C1 segment of cervical spinal cord (tissue), 14 donors: Measurements from ENCODE around the gene HOXC4.

Experiments used
- DNase-seq, 14 donors: peaks; one replicate each; lab custom pipeline; 2025; lab: John Stamatoyannopoulos, UW

HOXC4 gene

GRCh38 chr12:54053751-54054741, at the start of gene HOXC4:
TSS of gene HOXC4 (plus strand) at chr12:54053835. CDS start at chr12:54053923, 88 bp downstream.
- DNase-seq, result peak in 4 of 14 donors; percentile 27 to 64 (median 51)

GRCh38 chr12:54004063-54004840, 49.4 kb upstream of the HOXC4 start:
- no peak for DNase-seq

DNA sequence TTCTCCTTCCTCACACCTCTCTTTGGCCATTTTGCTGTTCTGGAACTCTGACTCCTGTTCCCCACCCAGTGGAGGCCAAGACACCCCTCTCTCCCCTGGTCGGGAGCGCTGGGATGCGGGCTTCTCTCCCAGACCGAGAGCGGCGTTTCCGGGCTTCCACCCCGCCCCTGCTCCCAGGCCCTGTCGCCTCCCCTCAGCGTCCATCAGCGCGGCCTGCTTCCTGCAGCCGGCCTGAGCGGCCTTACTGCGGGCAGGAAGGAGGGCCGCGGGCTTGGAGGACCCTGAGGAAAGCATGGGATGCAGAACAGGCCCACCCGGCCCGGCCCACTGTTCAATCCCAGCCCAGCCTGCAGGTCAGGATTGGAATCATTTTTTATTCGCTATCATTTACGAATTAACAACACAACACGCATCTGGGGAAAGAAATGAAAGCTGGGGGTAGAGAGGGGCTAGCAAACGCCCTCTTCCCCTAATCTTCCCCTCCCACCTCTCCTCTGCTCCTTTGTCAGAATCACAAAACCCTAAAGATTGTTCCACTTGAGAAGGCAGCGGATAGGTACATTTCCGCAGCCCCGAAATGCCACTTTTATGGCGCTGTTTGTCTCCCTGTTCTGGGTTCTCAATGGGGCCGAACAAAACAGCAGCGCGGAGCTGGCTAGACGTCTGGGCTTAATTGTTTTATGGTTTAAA, 48.6 kb upstream of the HOXC4 start:
- no peak for DNase-seq

GRCh38 chr12:54005531-54005852, 48.1 kb upstream of the HOXC4 start:
- no peak for DNase-seq

GRCh38 chr12:54005853-54006558, 47.6 kb upstream of the HOXC4 start:
- peak in 13 of 14 donors; percentile 7 to 82 (median 56) for DNase-seq

- no peak for DNase-seq
Measured at GRCh38 chr12:54006559-54007220, 46.9 kb upstream of the HOXC4 start.

DNA sequence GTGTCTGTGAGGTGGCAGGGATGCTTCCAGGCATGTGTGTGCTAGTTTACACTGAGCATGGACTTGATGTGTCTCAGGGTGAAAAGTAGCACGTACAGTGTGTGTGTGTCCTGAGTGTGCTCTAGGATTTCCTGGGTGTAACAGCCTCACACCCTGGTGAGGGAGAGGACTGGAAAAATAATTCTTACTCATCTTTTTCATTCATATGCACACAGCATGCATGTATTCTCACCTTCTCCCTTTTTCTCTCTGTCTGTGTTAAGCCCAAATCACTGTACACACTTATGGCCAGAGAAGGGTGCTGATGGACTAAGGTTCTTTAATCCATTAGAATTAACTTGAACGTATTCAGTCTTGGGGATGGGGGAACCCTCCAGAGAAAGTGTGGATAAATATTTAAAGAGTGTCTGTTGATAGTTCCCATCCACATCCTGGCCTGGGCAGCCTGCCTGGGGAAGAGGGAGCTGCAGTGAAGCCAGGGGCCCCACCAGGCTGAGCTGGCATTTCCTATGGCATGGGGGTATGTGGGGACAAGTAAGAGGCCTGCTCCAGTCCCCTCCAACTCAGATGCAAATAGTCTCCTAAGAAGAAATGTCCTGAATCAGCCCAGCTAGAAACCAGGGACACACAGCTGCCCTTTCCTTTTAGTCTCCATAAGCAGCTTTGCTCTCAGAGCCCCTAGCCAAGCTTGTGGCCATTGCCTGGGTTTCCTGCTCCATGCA, 45.9 kb upstream of the HOXC4 start:
- DNase-seq, result no peak

- DNase-seq, result no peak
Measured at GRCh38 chr12:54008260-54008552, 45.4 kb upstream of the HOXC4 start.

DNA sequence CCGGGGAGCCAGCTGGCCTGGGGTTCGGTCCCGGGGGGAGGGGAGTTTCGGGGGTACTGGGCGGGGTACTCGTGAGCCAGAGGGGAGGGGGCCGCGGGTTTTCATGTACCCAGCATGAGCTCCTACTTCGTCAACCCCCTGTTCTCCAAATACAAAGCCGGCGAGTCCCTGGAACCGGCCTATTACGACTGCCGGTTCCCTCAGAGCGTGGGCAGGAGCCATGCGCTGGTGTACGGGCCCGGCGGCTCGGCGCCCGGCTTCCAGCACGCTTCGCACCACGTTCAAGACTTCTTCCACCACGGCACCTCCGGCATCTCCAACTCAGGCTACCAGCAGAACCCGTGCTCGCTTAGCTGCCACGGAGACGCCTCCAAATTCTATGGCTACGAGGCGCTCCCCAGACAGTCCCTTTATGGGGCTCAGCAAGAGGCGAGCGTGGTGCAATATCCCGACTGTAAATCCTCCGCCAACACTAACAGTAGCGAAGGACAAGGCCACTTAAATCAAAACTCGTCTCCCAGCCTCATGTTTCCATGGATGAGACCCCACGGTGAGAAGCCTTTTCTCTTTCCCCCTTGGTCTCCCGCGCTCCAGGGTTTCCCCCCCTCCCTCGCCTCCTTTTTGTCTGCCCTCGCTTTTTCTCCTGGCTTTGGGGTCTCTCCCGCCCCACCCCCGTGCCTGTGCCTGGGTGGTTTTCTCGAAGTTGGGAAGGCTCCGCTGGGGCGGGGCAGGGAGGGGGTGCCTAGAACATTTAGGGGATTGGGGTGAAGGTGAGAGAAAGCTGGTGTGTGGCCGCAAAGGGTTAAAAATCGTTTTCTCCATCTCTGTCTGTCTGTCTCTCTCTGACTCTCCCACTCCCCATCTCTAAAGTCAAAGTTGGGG, 44.2 kb upstream of the HOXC4 start:
- DNase-seq, result no peak

GRCh38 chr12:54010053-54010971, 43.3 kb upstream of the HOXC4 start:
- DNase-seq, result no peak

DNA sequence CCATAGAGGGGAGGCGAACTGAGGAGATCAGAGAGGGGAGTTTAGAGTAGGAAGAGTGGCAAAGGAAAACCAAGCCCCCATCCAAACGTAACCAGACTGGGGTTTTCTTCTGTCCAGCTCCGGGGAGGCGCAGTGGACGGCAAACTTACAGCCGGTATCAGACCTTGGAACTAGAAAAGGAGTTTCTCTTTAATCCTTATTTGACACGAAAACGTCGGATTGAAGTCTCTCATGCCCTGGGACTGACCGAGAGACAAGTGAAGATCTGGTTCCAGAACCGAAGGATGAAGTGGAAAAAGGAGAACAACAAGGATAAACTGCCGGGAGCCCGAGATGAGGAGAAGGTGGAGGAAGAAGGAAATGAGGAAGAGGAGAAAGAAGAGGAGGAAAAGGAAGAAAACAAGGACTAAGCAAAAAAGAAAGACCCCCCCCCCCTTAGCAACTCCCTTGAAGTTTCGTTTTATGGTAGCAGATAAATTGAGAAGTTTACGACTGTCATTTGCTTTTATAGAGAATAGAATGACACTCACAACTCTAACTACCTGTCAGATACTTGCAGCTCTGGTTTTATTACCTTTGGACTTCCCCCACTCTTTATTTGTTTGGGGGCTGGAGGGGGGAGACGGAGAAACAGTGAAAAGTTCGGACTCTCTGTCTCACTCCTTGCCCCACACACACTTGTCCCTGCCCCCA, 42.5 kb upstream of the HOXC4 start:
- no peak for DNase-seq

DNA sequence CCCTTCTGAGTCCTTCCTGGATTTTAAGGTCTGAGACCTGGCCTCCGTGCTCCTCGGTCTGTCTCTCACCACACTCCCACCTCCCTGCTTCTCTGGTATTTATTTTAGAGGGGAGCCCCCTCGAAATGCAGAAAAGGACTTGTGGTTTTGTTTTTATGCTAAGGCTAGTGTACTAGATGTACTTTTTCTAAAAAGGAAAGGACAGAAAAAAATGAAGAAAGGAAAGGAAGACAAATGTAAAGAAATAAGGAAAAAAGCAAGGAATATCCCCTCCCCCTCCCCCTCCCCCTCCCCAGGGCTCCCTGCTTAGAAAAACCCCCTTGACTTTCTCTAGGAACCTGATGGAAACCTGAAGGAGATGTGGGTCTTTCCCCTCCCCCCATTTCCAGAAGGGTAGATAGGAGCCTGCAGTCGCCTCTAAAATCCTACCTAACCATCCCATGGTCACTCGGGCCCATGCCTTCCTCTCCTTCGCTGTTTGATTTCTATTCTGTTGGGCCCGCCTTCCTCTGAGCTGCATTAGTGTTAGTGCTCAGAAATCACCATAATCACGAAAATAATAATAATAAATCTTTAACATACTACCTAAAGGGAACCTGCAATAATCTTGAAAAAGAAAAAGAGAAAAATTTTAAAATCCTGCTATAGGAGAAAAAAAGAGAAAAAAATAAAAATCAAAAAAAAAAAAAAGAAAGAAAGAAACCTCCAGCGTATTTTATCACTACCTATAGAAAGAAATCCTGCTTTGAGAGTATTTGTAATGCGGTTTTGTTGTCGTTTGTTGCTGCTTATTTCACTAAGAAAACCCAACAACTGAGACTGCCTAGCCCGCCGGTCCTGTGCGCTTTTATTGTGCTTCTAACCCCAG, 41.7 kb upstream of the HOXC4 start:
- no peak for DNase-seq

DNA sequence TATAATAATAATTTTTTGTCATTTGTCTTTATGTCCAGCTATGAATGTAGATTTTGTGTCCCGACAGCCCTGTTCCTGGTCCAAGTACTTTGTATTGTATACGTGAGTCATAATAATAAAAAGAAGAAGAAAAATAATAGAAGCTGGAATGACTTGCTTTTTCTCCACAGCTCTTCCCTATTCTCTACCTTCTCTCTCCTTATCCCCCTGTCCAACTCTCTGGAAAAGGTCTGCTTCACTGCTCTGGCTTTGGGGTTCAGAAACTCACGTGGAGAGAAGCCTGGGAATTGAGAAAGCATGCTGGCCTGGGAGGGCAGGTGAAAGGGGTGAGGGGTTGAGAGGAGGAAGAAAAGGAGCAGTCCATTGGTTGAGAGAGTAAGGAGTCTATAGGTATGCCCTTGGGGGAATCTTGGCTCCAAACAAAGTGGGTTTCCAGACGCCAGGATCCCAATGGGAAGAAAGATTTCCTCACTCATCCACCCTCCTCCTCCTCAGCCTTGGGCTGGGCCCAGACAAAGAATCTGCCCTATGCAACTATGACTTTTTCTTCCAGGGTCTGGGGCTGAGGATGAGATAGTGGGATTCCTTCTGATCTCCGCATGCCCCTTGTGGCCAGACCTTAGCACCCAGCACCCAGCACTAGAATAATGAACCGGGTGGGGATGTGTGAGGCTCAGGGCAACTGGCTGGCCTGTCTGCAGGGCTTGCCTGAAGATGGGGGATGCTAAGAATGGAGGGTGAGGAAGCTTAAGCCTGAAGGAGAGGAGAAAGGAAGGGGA, 40.8 kb upstream of the HOXC4 start:
- DNase-seq, result no peak

DNA sequence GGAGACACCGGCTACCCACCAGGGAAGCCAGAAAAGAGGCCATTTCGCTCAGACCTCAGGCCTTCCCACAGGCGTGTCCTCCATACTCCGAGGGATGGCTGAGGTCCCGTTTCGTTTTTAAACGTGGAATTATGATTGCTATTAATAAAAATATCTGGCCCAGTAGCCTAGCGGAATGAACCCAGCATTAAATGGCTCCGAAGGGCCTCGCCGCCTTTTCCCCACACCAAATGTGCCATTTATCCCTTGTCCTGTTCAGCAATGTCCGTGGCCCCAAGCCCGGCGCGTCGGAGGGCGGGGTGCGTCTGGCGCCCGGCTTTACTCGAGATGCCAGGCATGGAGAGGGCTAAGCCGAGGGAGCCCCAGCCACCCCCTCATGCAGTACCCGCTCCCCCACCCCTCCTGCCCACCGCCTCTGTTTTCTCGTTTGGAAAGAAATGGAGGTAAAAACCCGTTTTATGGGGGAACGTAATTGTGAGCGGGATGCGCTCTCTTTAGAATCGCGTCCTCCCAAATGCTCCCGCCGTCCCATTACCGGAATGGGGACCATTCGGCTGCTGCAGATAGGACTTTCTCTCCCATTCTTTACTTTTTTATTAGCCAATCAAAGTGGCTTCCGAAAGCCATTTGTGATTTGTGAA, 39.1 kb upstream of the HOXC4 start:
- DNase-seq, result no peak
